ENCODE data around the gene CIAO1.
"Not testable (repeated sequence)": the region's sequence is repeated elsewhere in the genome, so short reads cannot be mapped to it uniquely, and the experiment has no call there.

Gene CIAO1

GRCh38 chr2:96276787-96277499, 10.9 kb downstream of the CIAO1 start:
- no peak for DNase-seq (ENCODE audit: low read depth)

- no peak for DNase-seq (ENCODE audit: low read depth)
These were observed 21.3 kb downstream of the CIAO1 start for GRCh38 chr2:96287273-96287856.

- DNase-seq (ENCODE audit: low read depth), result no peak
These were observed 25.7 kb downstream of the CIAO1 start for GRCh38 chr2:96291751-96292150.

GRCh38 chr2:96294271-96294670, 28.2 kb downstream of the CIAO1 start:
- DNase-seq (ENCODE audit: low read depth), result not testable (repeated sequence)

GRCh38 chr2:96296925-96297324, 30.9 kb downstream of the CIAO1 start:
- no peak for DNase-seq (ENCODE audit: low read depth)

GRCh38 chr2:96301865-96302264, 35.8 kb downstream of the CIAO1 start:
- DNase-seq (ENCODE audit: low read depth), result no peak

GRCh38 chr2:96304606-96305005, 38.6 kb downstream of the CIAO1 start:
- no peak for DNase-seq (ENCODE audit: low read depth)

GRCh38 chr2:96305091-96305978, 39.3 kb downstream of the CIAO1 start, which contains the start of gene SNRNP200:
Gene SNRNP200, minus strand, starts transcription at chr2:96305546. Its CDS starts 109 bp downstream, at chr2:96305437.
- DNase-seq (ENCODE audit: low read depth), result peak; percentile 87

- peak; percentile 6 for DNase-seq (ENCODE audit: low read depth)
These were observed 39.9 kb downstream of the CIAO1 start for GRCh38 chr2:96305979-96306308.

- no peak for DNase-seq (ENCODE audit: low read depth)
These were observed 40.3 kb downstream of the CIAO1 start for GRCh38 chr2:96306370-96306769.

GRCh38 chr2:96308248-96308647, 42.2 kb downstream of the CIAO1 start:
- no peak for DNase-seq (ENCODE audit: low read depth)

- no peak for DNase-seq (ENCODE audit: low read depth)
These were observed 49.0 kb downstream of the CIAO1 start for GRCh38 chr2:96315005-96315399.

GRCh38 chr2:96315400-96316071, 49.5 kb downstream of the CIAO1 start:
- DNase-seq (ENCODE audit: low read depth), result peak; percentile 11

- DNase-seq (ENCODE audit: low read depth), result no peak
These were observed 51.0 kb downstream of the CIAO1 start for GRCh38 chr2:96316999-96317398.

- DNase-seq (ENCODE audit: low read depth), result no peak
These were observed 51.6 kb downstream of the CIAO1 start for GRCh38 chr2:96317584-96317997.

- DNase-seq (ENCODE audit: low read depth), result no peak
These were observed 52.7 kb downstream of the CIAO1 start for GRCh38 chr2:96318723-96319122.

- no peak for DNase-seq (ENCODE audit: low read depth)
These were observed 53.4 kb downstream of the CIAO1 start for GRCh38 chr2:96319396-96319795.

- no peak for DNase-seq (ENCODE audit: low read depth)
These were observed 54.3 kb downstream of the CIAO1 start for GRCh38 chr2:96320326-96320725.

- no peak for DNase-seq (ENCODE audit: low read depth)
These were observed 55.0 kb downstream of the CIAO1 start for GRCh38 chr2:96320728-96321622.

Data from activated T-cell treated with anti-CD3 and anti-CD28 coated beads for 24 hours (primary cell).